ENCODE data around the gene ENKUR. TPM values are rescaled to one million over a fixed set of nuclear protein-coding genes. Genes with fewer than 3 reads are reported as not detected.

Gene ENKUR
- total and polyA plus RNA-seq, 10 of the 15 experiments (the other 5 are each of a cell fraction or from before 2014, with no cell fraction given), result 0.01 to 0.19 (median 0.11) TPM; not detected in 6

DNA sequence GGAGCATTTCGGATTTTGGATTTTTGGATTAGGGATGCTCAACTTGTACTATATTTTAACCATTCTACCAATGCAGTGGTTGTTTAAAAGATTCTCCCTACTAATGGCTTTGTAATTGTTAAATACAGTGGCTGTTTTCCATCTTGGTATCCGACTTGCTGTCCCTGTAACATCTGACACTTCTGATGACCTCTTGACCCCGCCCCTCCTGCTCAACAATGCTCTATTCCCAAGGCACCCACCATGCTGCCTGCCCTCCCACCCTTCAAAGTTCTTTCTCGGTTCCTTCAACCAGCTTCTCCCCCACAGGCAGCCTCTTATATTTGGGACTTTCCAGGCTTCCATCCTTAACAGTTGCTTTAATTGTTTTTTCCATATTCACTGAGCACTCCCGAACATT is 65.5 kb downstream of the ENKUR start (continued):
- TF ChIP-seq MTA2 (IDR thresholded peaks at IDR 0.05; ENCODE audit: low read depth), result 0 out of 2 replicates have a peak, but pooled peaks have one; percentile 19
- TF ChIP-seq TCF12 (IDR thresholded peaks at IDR 0.05; ENCODE audit: low read depth, low read length), result no peak
- TF ChIP-seq GATAD2B (conservative IDR thresholded peaks at IDR 0.05; ENCODE audit: low read depth), result no peak
- peak; percentile 81 for TF ChIP-seq NR2F1 (conservative IDR thresholded peaks at IDR 0.05)
- TF ChIP-seq BACH1 (IDR thresholded peaks at IDR 0.05; ENCODE audit: borderline replicate concordance), result no peak
- TF ChIP-seq, protein P1, sequence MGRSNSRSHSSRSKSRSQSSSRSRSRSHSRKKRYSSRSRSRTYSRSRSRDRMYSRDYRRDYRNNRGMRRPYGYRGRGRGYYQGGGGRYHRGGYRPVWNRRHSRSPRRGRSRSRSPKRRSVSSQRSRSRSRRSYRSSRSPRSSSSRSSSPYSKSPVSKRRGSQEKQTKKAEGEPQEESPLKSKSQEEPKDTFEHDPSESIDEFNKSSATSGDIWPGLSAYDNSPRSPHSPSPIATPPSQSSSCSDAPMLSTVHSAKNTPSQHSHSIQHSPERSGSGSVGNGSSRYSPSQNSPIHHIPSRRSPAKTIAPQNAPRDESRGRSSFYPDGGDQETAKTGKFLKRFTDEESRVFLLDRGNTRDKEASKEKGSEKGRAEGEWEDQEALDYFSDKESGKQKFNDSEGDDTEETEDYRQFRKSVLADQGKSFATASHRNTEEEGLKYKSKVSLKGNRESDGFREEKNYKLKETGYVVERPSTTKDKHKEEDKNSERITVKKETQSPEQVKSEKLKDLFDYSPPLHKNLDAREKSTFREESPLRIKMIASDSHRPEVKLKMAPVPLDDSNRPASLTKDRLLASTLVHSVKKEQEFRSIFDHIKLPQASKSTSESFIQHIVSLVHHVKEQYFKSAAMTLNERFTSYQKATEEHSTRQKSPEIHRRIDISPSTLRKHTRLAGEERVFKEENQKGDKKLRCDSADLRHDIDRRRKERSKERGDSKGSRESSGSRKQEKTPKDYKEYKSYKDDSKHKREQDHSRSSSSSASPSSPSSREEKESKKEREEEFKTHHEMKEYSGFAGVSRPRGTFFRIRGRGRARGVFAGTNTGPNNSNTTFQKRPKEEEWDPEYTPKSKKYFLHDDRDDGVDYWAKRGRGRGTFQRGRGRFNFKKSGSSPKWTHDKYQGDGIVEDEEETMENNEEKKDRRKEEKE (IDR thresholded peaks at IDR 0.05), result no peak
- TF ChIP-seq FOXK2 (IDR thresholded peaks at IDR 0.05), result no peak
- no peak for TF ChIP-seq BHLHE40 (IDR thresholded peaks at IDR 0.05; ENCODE audit: borderline replicate concordance in 1 of 2, low read depth in 2 of 2, low read length in 1 of 2)
- TF ChIP-seq, protein P2, sequence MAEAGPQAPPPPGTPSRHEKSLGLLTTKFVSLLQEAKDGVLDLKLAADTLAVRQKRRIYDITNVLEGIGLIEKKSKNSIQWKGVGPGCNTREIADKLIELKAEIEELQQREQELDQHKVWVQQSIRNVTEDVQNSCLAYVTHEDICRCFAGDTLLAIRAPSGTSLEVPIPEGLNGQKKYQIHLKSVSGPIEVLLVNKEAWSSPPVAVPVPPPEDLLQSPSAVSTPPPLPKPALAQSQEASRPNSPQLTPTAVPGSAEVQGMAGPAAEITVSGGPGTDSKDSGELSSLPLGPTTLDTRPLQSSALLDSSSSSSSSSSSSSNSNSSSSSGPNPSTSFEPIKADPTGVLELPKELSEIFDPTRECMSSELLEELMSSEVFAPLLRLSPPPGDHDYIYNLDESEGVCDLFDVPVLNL (IDR thresholded peaks at IDR 0.05; ENCODE audit: low read depth, low read length), result no peak
- TF ChIP-seq BCL11A (IDR thresholded peaks at IDR 0.05; ENCODE audit: low read depth, low read length), result no peak
- peak; percentile 23 for TF ChIP-seq MEF2B (IDR thresholded peaks at IDR 0.05; ENCODE audit: partially characterized antibody, poor library complexity, severe bottlenecking)
- no peak for TF ChIP-seq ATF7 (IDR thresholded peaks at IDR 0.05; ENCODE audit: low read depth)
- 0 out of 2 replicates have a peak, but pooled peaks have one; percentile 17 for TF ChIP-seq IKZF1 (conservative IDR thresholded peaks at IDR 0.05)
- no peak for TF ChIP-seq EED (IDR thresholded peaks at IDR 0.05; ENCODE audit: low read depth)
- TF ChIP-seq HDGF (IDR thresholded peaks at IDR 0.05), result no peak
- TF ChIP-seq, protein P3, sequence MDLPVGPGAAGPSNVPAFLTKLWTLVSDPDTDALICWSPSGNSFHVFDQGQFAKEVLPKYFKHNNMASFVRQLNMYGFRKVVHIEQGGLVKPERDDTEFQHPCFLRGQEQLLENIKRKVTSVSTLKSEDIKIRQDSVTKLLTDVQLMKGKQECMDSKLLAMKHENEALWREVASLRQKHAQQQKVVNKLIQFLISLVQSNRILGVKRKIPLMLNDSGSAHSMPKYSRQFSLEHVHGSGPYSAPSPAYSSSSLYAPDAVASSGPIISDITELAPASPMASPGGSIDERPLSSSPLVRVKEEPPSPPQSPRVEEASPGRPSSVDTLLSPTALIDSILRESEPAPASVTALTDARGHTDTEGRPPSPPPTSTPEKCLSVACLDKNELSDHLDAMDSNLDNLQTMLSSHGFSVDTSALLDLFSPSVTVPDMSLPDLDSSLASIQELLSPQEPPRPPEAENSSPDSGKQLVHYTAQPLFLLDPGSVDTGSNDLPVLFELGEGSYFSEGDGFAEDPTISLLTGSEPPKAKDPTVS (IDR thresholded peaks at IDR 0.05; ENCODE audit: low read depth, low read length), result no peak
- TF ChIP-seq SMAD1 (IDR thresholded peaks at IDR 0.05; ENCODE audit: low read depth, partially characterized antibody), result no peak
- no peak for TF ChIP-seq PRDM15 (CRISPR knock-in tag; IDR thresholded peaks at IDR 0.05)
- no peak for TF ChIP-seq BCL3 (IDR thresholded peaks at IDR 0.05; ENCODE audit: borderline replicate concordance, insufficient read depth, low read depth, low read length, poor library complexity, severe bottlenecking)
- no peak for TF ChIP-seq HDAC6 (IDR thresholded peaks at IDR 0.05; ENCODE audit: unreplicated experiment)
